ENCODE results near the gene RBM33. TPM values are rescaled to one million over a fixed set of nuclear protein-coding genes. Genes with fewer than 3 reads are reported as not detected.
"Not testable (repeated sequence)": the region's sequence is repeated elsewhere in the genome, so short reads cannot be mapped to it uniquely, and the experiment has no call there.

RBM33 gene
- total RNA-seq, 1 donor from 2014 or later: 117 TPM

DNA sequence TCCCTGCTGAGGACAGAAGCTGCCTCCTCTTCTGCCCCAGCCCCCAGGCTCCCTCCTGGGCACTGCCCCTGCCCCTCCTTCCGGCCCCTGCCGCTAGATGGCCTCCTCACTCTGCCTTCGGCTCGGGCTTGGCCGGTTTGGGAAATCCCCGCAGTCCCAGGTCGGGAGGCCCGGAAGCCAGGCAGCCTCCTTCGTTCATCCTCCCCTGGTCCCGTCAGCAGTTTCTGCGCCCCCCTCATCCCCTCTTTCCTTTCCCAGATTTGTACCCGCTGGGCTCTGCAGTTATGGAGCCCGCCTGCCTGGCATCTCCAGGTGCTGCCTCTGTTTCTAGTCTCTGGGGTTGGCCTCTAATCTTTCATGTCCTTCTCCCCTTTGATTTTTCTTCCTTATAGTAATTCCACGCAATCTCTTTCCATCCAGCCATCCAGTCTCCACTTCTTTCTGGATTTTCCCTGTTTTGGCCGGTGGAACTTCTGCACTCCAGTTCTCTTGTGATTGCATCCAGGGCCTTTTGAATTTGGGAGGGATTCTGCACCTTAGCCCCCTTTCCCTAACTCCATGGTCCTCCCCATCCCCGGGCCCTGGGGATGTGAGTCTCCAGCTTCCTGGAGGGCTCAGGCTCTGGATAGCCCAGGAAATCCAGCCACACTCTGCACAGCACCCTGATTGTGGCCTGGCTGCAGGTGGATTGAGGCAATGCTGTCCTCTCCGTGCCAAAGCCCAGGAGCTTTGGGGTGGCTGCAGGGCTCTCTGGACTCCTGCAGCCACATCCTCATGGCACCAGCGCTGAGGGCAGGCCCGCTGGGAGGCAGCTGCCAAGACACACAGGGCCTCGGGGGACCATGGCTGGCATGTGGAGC, 171.1 kb downstream of the RBM33 start:
- DNase-seq: peak; percentile 46
- TF ChIP-seq, protein P1, sequence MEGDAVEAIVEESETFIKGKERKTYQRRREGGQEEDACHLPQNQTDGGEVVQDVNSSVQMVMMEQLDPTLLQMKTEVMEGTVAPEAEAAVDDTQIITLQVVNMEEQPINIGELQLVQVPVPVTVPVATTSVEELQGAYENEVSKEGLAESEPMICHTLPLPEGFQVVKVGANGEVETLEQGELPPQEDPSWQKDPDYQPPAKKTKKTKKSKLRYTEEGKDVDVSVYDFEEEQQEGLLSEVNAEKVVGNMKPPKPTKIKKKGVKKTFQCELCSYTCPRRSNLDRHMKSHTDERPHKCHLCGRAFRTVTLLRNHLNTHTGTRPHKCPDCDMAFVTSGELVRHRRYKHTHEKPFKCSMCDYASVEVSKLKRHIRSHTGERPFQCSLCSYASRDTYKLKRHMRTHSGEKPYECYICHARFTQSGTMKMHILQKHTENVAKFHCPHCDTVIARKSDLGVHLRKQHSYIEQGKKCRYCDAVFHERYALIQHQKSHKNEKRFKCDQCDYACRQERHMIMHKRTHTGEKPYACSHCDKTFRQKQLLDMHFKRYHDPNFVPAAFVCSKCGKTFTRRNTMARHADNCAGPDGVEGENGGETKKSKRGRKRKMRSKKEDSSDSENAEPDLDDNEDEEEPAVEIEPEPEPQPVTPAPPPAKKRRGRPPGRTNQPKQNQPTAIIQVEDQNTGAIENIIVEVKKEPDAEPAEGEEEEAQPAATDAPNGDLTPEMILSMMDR (IDR thresholded peaks at IDR 0.05): no peak
- Mint-ChIP-seq H3K36me3 (ENCODE audit: low read depth) (no peaks in the 10 kb centered on the region), H3K27me3 (peaks cover 55% of the 10 kb centered on the region), H3K4me3 (peak overlapping the region; percentile 49), H3K9me3 (no peaks in the 10 kb centered on the region), H3K27ac (no peak overlapping the region), H3K4me1 (peaks cover 11% of the 10 kb centered on the region)
- ATAC-seq (ENCODE audit: low read depth): peak; percentile 82
- ChIA-PET POLR2A (no interaction called here), CTCF (no interaction called here)
- intact Hi-C loops (cut with micrococcal nuclease): loop anchor here (1.0 kb wide), 1 partner anchor 1002 kb away; no protein-coding TSS in a partner anchor

DNA sequence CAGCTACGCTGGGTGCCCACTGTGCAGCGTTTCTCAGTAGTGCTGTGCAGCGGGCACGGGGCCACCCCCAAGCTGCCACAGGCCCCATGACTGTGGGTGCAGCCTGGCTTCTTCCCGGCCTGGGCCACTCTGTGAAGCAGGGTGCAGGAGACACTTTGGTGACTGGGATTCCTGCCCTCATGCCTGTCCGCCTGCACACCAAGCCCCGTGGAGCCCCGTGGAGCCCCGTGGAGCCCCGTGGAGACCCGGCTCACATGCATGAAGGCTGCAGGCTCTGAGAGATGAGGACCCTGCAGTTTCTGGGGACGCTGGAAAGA, 171.7 kb downstream of the RBM33 start:
- DNase-seq (no peak), ATAC-seq (ENCODE audit: low read depth) (no peak)
- no peak overlapping the region for H3K27ac Mint-ChIP-seq
- POLR2A ChIA-PET: no interaction called here
- intact Hi-C loops (cut with micrococcal nuclease): no loop called here
- CTCF ChIA-PET: no interaction called here
- H3K9me3 Mint-ChIP-seq: no peaks in the 10 kb centered on the region
- H3K4me3 Mint-ChIP-seq: no peak overlapping the region
- no peaks in the 10 kb centered on the region for H3K36me3 Mint-ChIP-seq (ENCODE audit: low read depth)
- TF ChIP-seq, protein P1 (IDR thresholded peaks at IDR 0.05): no peak
- peaks cover 53% of the 10 kb centered on the region for H3K27me3 Mint-ChIP-seq
- peaks cover 11% of the 10 kb centered on the region for H3K4me1 Mint-ChIP-seq

DNA sequence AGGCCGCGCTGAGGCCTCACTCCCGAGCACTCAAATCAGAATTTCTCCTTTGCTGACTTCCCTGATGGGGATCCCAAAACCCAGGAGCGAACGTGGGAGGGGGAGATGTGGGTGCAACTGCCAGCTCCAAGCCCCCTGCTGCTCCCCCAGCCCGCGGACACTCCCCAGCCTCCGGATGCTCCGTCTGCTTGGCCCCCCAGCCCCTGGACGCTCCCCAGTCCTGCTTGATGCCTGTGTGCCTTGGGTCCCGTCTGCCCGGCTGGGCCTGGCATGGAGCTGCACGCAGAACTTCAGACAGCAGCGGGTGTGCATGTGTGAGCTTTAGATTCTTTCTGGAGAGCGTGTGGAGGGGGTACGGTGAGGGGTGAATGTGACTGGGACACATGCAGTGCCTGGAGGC, 172.5 kb downstream of the RBM33 start:
- H3K36me3 Mint-ChIP-seq (ENCODE audit: low read depth): no peaks in the 10 kb centered on the region
- peaks cover 7% of the 10 kb centered on the region for H3K4me1 Mint-ChIP-seq
- POLR2A ChIA-PET: no interaction called here
- intact Hi-C loops (cut with micrococcal nuclease): no loop called here
- no peak overlapping the region for H3K4me3 Mint-ChIP-seq
- TF ChIP-seq, protein P1 (IDR thresholded peaks at IDR 0.05): no peak
- no peaks in the 10 kb centered on the region for H3K9me3 Mint-ChIP-seq
- H3K27ac Mint-ChIP-seq: no peak overlapping the region
- H3K27me3 Mint-ChIP-seq: peaks cover 45% of the 10 kb centered on the region
- CTCF ChIA-PET: no interaction called here
- DNase-seq: no peak
- no peak for ATAC-seq (ENCODE audit: low read depth)

DNA sequence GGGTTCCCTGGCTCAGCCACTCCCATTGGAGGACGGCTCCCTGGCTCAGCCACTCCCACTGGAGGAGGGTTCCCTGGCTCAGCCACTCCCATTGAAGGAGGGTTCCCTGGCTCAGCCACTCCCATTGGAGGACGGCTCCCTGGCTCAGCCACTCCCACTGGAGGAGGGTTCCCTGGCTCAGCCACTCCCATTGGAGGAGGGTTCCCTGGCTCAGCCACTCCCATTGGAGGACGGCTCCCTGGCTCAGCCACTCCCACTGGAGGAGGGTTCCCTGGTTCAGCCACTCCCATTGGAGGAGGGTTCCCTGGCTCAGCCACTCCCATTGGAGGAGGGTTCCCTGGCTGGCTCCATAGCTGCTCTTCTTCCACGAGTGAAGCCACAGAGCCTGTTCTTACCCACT, 173.1 kb downstream of the RBM33 start:
- CTCF ChIA-PET; H3K9me3 Mint-ChIP-seq; DNase-seq; intact Hi-C loops (cut with micrococcal nuclease); H3K4me1 Mint-ChIP-seq; H3K36me3 Mint-ChIP-seq (ENCODE audit: low read depth); H3K27ac Mint-ChIP-seq; ATAC-seq (ENCODE audit: low read depth); H3K4me3 Mint-ChIP-seq; POLR2A ChIA-PET: not testable (repeated sequence)
- H3K27me3 Mint-ChIP-seq: peaks cover 44% of the 10 kb centered on the region

DNA sequence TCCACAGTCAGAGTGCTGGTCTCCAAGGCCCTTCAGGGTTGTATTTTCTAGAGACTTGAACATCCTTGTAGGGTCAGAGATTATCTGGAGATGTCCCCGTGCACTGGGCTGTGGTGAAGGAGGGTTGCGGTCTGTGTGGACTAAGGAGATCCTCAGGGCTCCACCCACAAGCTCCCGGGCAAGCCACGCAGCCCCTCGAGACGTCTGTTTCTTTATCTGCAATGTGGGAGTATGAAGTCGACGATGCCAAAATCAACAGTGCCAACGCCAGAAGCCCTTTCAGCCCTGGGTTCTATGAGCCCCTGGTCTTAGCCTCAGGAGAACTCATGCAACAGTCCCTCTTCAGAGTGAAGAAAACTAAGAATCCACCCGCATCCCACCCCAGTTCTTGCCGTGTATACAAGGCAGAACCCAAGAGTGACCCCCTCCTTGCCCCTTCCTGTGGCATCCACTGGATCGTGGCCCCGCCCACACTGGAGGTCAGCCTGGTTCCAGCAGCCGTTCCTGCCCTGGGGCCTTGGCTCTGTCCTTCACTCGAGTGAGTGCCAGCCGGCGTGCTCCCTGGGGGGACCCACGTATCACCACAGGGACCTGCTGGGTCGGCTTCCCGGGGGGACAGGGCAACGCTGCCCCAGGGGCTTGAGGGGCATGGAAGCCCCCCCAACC, 173.8 kb downstream of the RBM33 start:
- ATAC-seq (ENCODE audit: low read depth) (no peak), DNase-seq (no peak)
- Mint-ChIP-seq H3K27ac (no peak overlapping the region), H3K4me1 (peaks cover 4% of the 10 kb centered on the region), H3K36me3 (ENCODE audit: low read depth) (no peaks in the 10 kb centered on the region), H3K9me3 (no peaks in the 10 kb centered on the region), H3K27me3 (peaks cover 44% of the 10 kb centered on the region), H3K4me3 (no peak overlapping the region)
- POLR2A ChIA-PET: no interaction called here
- intact Hi-C loops (cut with micrococcal nuclease): no loop called here
- TF ChIP-seq, protein P1 (IDR thresholded peaks at IDR 0.05): no peak
- CTCF ChIA-PET: no interaction called here
